Central memory CD4-positive, alpha-beta T cell (primary cell): Measurements from ENCODE around the gene TMEM196.
"Not testable (repeated sequence)": the region's sequence is repeated elsewhere in the genome, so short reads cannot be mapped to it uniquely, and the experiment has no call there.

Experiments used
- DNase-seq: peaks from one replicate; pipeline ENCODE4 v3.0.0; 2022

TMEM196 gene

GRCh38 chr7:19705663-19706062 lies 67.8 kb downstream of the TMEM196 start:
- no peak for DNase-seq

GRCh38 chr7:19701471-19701870 lies 71.9 kb downstream of the TMEM196 start:
- DNase-seq: no peak

GRCh38 chr7:19700936-19701335 lies 72.5 kb downstream of the TMEM196 start:
- no peak for DNase-seq

GRCh38 chr7:19698331-19698730 lies 75.1 kb downstream of the TMEM196 start:
- DNase-seq: no peak

- DNase-seq: no peak
These were observed 76.5 kb downstream of the TMEM196 start for GRCh38 chr7:19696926-19697325.

- no peak for DNase-seq
These were observed 81.1 kb downstream of the TMEM196 start for GRCh38 chr7:19692111-19692828.

GRCh38 chr7:19690736-19691135 lies 82.7 kb downstream of the TMEM196 start:
- DNase-seq: no peak

- DNase-seq: not testable (repeated sequence)
These were observed 84.3 kb downstream of the TMEM196 start for GRCh38 chr7:19689130-19689529.

GRCh38 chr7:19681596-19681995 lies 91.8 kb downstream of the TMEM196 start:
- DNase-seq: no peak

GRCh38 chr7:19677180-19677579 lies 96.2 kb downstream of the TMEM196 start:
- DNase-seq: no peak

- DNase-seq: no peak
These were observed 97.6 kb downstream of the TMEM196 start for GRCh38 chr7:19675816-19676215.

GRCh38 chr7:19674266-19674960 lies 99.0 kb downstream of the TMEM196 start:
- DNase-seq: no peak

GRCh38 chr7:19670806-19671205 lies 102.6 kb downstream of the TMEM196 start:
- DNase-seq: no peak
